Left renal pelvis (tissue), 4 donors: ENCODE data around the gene XPR1. TPM values are rescaled to one million over a fixed set of nuclear protein-coding genes. Genes with fewer than 3 reads are reported as not detected.

ENCODE experiments used
- DNase-seq, 4 donors: peaks; one replicate each; pipeline ENCODE4 v3.0.0-alpha.2; 2013; ENCODE audit warnings: low read depth in 4 of 4, low spot score in 3 of 4
- polyA plus RNA-seq, 4 donors: library from polyadenylated mRNA; unstranded; fragments of 120-200 nt; gene quantifications; one replicate each; pipeline ENCODE4 v1.2.1, GENCODE V29; 2013; ENCODE audit not compliant: insufficient read length in 4 of 4

The XPR1 gene
- polyA plus RNA-seq, 4 donors, result 21.5 to 43.0 (median 38.8) TPM

- no peak for DNase-seq
Measured at GRCh38 chr1:180924939-180925338, 293.1 kb downstream of the XPR1 start.

DNA sequence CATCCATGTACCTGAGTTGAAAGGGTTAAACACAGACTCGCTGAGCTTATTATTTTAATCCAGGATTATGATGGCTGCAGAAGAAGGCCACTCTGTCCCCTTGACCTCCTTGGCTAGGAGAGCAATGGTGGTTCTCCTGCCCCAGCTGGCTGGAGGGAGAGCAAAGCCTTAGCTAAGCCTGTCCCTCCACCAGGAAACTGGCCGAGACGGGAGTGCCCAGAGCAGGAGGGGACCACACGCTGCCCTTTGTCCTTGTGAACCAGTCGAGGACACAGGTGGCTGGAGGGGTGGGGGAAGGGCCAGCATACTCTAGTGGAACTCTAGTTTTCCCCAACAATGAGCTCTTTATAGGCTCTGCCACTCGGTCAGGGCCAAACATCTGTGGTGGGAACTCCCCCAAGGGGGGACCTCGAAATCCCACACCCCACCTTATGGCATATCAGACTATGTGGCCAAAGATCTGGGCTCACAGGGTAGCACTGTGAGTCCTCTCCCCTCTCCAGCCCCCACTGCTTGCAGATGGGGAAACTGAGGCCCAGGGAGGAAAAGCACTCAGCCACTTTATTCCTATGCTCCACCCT is 293.7 kb downstream of the XPR1 start:
- DNase-seq, result no peak

GRCh38 chr1:180926164-180926981 is 294.6 kb downstream of the XPR1 start:
- no peak for DNase-seq

- no peak for DNase-seq
Measured at GRCh38 chr1:180927348-180927747, 295.5 kb downstream of the XPR1 start.

GRCh38 chr1:180927841-180928240 is 296.0 kb downstream of the XPR1 start:
- no peak for DNase-seq

DNA sequence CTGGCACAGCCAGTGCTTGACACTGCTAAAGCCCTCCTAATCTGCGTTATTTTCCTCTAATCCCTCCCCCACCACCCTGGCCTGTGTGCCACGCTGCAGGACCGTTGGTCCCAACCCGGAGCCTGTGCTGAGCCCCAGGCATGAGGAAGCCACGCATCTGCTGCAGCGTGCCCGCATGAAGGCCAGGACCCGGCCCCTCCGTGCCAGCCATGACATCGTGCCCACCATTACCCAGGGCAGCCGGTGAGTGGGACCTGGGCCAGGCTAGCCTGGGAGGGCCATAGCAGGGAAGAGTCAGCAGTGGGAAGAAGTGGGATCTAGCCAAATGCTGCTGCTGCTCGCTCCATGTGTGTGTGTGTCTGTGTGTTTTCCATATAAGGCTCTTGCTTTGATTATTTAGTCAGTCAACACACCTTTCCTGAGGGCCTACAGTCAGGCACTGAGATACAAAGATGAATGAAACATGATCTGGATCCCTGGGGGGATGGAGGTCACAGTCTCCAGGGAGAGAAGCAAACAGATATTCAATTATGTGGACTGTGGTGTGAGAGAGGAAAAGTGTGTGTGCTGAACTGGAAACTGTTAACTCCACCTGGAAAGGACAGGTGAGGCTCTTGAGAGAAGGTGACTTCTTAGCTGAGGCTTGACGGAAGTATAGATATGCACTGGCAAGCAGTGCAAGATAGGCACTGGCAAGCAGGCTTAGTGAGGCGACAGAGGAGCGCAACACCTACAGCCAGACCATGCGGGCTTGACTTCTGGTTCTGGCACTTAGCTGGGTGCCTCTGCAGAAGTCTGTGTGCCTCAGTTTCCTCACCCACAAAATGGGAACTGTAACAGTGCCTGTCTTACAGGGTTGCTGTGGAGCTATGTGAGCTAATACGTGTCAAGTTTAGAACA is 296.8 kb downstream of the XPR1 start:
- DNase-seq, result no peak

DNA sequence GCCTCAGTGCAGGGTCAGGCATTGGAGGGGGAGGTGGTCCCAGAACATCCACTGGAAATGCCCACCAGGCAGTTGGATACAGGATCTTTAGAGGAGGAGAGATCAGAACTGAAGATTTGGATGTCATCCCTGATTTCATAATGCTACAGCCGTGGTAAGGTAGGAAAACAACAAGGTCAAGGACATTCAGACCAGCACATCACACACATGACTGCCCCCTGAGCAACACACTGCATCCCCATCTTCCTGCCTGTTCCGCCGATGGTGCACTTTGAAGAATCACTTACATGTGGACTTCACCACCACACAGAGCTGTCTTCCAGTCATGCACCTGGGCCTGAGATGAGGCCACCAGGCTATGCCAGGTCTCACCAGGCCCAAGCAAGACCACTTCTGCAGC is 297.6 kb downstream of the XPR1 start:
- no peak for DNase-seq

DNA sequence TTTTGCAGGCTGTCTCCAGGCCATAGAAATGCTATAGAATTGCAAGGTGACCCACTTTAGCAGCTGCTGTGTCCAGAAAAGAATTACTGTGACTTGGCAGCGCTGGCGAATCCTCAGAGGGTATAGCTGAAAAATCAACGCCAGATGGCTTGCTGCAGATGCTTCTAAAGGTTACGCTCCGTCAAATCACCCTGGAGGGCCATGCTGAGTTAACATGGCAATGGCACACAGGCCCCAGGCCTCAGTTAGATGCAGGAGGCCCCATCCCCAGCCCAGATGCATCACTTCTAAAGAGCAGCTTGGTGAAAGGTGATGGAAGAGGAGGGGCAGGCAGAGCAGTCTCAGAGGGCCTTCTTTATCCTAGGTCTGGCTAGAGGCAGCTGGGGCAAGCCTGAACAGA is 298.9 kb downstream of the XPR1 start:
- DNase-seq, result no peak

- no peak for DNase-seq
Measured at GRCh38 chr1:180931529-180931928, 299.7 kb downstream of the XPR1 start.

GRCh38 chr1:180932378-180932777 is 300.6 kb downstream of the XPR1 start:
- no peak for DNase-seq

DNA sequence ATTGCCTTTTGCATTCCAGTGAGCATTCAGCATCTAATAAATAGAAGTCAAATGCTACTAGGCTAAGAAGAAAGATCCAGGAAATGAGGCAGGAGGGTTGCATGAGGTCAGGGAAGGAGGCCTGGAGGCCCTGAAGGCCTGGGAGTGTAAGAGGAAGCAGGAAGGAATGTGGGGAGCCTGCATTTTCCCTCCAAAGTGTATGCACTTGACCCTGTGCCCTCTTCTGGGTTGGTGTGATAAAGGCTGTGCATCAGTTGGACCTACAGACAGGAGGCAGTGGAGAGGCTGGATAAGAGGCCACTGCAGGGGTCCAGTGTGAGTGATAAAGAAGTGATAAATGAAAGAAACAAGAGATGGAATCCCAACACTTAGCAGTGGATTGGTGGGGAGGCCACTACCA is 301.3 kb downstream of the XPR1 start:
- DNase-seq, result no peak

GRCh38 chr1:180934563-180934962 is 302.7 kb downstream of the XPR1 start:
- DNase-seq, result no peak

- DNase-seq, result no peak
Measured at GRCh38 chr1:180935326-180936109, 303.7 kb downstream of the XPR1 start.

GRCh38 chr1:180936110-180937011 is 304.5 kb downstream of the XPR1 start:
- DNase-seq, result no peak

- DNase-seq, result no peak
Measured at GRCh38 chr1:180937012-180937372, 305.2 kb downstream of the XPR1 start.

DNA sequence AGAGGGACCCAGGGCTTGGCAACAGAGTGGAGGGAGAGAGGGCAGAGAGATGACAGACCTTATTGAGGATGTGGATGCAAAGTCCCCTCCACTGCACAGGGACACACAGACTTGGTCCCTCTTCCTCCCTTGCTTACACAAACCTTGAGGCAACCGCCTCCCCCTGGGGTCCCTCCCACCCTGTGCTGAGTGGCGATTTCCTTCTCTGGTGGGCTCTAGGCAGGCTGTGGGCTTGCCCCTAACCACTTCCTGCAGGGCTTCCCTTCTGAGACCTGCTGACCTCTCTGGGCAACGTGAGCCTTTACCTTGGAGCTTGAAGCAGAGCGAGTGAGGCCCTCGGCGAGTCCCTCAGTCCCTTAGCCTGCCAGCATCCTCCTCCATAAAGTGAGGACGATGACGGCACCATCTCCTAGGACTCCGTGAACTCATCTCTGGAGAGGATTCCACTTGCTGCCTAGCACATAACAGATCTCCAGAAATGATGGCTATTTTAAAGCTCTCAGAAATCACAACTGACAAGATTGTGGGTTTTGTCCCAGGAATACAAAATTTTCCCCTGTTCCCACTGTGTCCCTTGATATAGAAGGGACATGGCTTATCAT is 305.9 kb downstream of the XPR1 start:
- DNase-seq, result no peak

DNA sequence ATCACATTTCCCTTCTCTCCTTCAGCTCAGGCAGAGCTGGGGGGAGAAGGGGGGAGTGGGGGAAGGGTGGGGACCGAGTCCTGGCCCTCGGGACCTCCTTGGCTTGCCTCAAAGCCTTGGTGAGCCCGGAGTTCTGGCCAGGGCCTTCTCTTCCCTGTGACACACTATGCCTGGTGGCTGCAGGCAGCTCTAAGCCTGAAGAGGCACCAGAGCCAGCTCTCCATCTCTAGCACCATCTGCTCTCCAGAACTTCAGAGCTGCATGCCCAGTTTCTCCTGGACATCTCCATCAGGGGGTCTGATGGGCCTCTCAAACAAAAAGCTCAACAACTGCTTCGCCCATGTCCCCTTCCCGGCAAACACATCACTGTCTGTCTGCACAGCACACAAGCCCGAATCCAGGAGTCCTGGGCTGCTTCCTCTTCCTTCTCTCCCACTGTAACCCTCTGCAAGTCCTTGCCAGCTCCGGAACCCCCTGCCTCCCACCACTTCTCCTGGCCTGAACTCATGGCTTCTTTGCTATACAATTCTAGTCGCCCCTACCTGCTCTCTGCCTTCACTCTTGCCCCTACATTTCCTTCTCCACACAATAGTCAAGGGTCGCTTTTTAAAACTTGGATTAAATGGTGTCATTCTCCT is 307.4 kb downstream of the XPR1 start:
- no peak for DNase-seq

GRCh38 chr1:180939711-180940103 is 307.9 kb downstream of the XPR1 start:
- DNase-seq, result no peak
